ENCODE results near the gene ITIH2. TPM values are rescaled to one million over a fixed set of nuclear protein-coding genes. Genes with fewer than 3 reads are reported as not detected.
"Not testable (repeated sequence)": the region's sequence is repeated elsewhere in the genome, so short reads cannot be mapped to it uniquely, and the experiment has no call there.

ITIH2 gene
- total and polyA plus RNA-seq, 2 donors from 2014 or later, result 0.13 to 1.2 TPM

- DNase-seq (no peak), FAIRE-seq (no peak)
These were observed 41.2 kb downstream of the ITIH2 start for GRCh38 chr10:7744307-7744706.

DNA sequence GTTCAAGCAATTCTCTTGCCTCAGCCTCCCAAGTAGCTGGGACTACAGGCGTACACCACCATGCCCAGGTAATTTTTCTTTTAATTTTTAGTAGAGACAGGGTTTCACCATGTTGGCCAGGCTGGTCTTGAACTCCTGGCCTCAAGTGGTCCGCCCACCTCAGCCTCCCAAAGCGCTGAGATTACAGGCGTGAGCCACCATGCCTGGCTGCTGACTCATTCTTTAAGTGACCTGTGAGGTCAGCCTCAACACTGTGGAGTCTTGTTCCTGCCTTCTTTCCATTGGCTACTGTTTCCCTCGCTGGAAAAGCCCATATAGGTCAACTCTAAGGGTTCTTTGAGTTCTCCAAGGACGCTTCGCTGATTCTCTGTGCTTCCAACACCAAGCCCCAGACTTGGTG lies 45.5 kb downstream of the ITIH2 start:
- H3K36me3 ChIP-seq (ENCODE audit: control insufficient read depth in 2 of 3, insufficient read depth in 3 of 3, low read length in 3 of 3), result peaks cover 2 to 17% (median 9%) of the 10 kb centered on the region in 3 donors
- H3K27ac ChIP-seq (ENCODE audit: low read depth in 2 of 2, low read length in 2 of 2); H3K9ac ChIP-seq (ENCODE audit: low read length in 3 of 3); H3K4me1 ChIP-seq (ENCODE audit: control insufficient read depth in 2 of 3, insufficient read depth in 2 of 3, low read depth in 1 of 3, low read length in 3 of 3); intact Hi-C loops (cut with DNase I); H3K4me3 ChIP-seq (ENCODE audit: low read length in 3 of 3); DNase-seq; H3K27me3 ChIP-seq (ENCODE audit: control insufficient read depth, insufficient read depth, low read length); H3K9me3 ChIP-seq (ENCODE audit: control insufficient read depth in 2 of 3, insufficient read depth in 1 of 3, low read length in 3 of 3); FAIRE-seq: not testable (repeated sequence)

More at GRCh38 chr10:7744307-7744706, 41.2 kb downstream of the ITIH2 start:
- Histone ChIP-seq H3K9me3 (ENCODE audit: control insufficient read depth in 2 of 3, insufficient read depth in 1 of 3, low read length in 3 of 3) (no peaks in the 10 kb centered on the region), H3K4me3 (ENCODE audit: low read length in 3 of 3) (no peak overlapping the region), H3K27me3 (ENCODE audit: control insufficient read depth, insufficient read depth, low read length) (no peaks in the 10 kb centered on the region), H3K4me1 (ENCODE audit: control insufficient read depth in 2 of 3, insufficient read depth in 2 of 3, low read depth in 1 of 3, low read length in 3 of 3) (no peaks in the 10 kb centered on the region), H3K9ac (ENCODE audit: low read length in 3 of 3) (no peak overlapping the region), H3K36me3 (ENCODE audit: control insufficient read depth in 2 of 3, insufficient read depth in 3 of 3, low read length in 3 of 3) (no peaks in the 10 kb centered on the region), H3K27ac (ENCODE audit: low read depth in 2 of 2, low read length in 2 of 2) (no peak overlapping the region)
- TF ChIP-seq, protein P1, sequence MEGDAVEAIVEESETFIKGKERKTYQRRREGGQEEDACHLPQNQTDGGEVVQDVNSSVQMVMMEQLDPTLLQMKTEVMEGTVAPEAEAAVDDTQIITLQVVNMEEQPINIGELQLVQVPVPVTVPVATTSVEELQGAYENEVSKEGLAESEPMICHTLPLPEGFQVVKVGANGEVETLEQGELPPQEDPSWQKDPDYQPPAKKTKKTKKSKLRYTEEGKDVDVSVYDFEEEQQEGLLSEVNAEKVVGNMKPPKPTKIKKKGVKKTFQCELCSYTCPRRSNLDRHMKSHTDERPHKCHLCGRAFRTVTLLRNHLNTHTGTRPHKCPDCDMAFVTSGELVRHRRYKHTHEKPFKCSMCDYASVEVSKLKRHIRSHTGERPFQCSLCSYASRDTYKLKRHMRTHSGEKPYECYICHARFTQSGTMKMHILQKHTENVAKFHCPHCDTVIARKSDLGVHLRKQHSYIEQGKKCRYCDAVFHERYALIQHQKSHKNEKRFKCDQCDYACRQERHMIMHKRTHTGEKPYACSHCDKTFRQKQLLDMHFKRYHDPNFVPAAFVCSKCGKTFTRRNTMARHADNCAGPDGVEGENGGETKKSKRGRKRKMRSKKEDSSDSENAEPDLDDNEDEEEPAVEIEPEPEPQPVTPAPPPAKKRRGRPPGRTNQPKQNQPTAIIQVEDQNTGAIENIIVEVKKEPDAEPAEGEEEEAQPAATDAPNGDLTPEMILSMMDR (IDR thresholded peaks at IDR 0.05; ENCODE audit: borderline replicate concordance, extremely low read depth, insufficient read depth), result no peak
- intact Hi-C loops (cut with DNase I), result no loop called here

- no peak for FAIRE-seq
- Histone ChIP-seq H3K9me3 (ENCODE audit: control insufficient read depth in 2 of 3, insufficient read depth in 1 of 3, low read length in 3 of 3) (no peaks in the 10 kb centered on the region), H3K9ac (ENCODE audit: low read length in 3 of 3) (no peak overlapping the region), H3K36me3 (ENCODE audit: control insufficient read depth in 2 of 3, insufficient read depth in 3 of 3, low read length in 3 of 3) (peaks cover 5 to 23% (median 12%) of the 10 kb centered on the region in 3 donors), H3K4me3 (ENCODE audit: low read length in 3 of 3) (no peak overlapping the region), H3K27me3 (ENCODE audit: control insufficient read depth, insufficient read depth, low read length) (no peaks in the 10 kb centered on the region), H3K27ac (ENCODE audit: low read depth in 2 of 2, low read length in 2 of 2) (no peak overlapping the region), H3K4me1 (ENCODE audit: control insufficient read depth in 2 of 3, insufficient read depth in 2 of 3, low read depth in 1 of 3, low read length in 3 of 3) (no peaks in the 10 kb centered on the region)
- no peak for DNase-seq
- intact Hi-C loops (cut with DNase I), result no loop called here
- TF ChIP-seq, protein P1 (IDR thresholded peaks at IDR 0.05; ENCODE audit: borderline replicate concordance, extremely low read depth, insufficient read depth), result no peak
These were observed 47.1 kb downstream of the ITIH2 start for GRCh38 chr10:7750222-7750621.

DNA sequence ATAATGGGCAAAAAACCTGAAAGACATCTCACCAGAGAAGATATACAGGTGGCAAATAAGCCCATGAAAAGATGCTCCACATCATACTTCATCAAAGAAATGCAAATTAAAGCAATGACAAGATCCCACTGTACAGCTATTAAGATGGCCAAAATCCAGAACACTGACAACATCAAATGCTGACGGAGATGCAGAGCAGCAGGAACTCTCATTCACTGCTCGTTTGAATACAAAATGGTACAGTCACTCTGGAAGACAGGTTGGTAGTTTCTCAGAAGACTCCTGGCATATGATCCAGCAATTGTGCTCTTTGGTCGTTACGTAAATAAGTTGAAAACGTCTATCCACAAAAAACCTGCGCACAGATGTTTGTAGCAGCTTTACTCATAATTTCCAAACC lies 49.1 kb downstream of the ITIH2 start:
- FAIRE-seq (no peak), DNase-seq (no peak)
- H3K27me3 ChIP-seq (ENCODE audit: control insufficient read depth, insufficient read depth, low read length), result no peaks in the 10 kb centered on the region
- H3K9ac ChIP-seq (ENCODE audit: low read length in 3 of 3), result no peak overlapping the region
- peaks cover 7 to 25% (median 12%) of the 10 kb centered on the region in 3 donors for H3K36me3 ChIP-seq (ENCODE audit: control insufficient read depth in 2 of 3, insufficient read depth in 3 of 3, low read length in 3 of 3)
- H3K4me3 ChIP-seq (ENCODE audit: low read length in 3 of 3), result no peak overlapping the region
- H3K27ac ChIP-seq (ENCODE audit: low read depth in 2 of 2, low read length in 2 of 2), result no peak overlapping the region
- no peaks in the 10 kb centered on the region for H3K9me3 ChIP-seq (ENCODE audit: control insufficient read depth in 2 of 3, insufficient read depth in 1 of 3, low read length in 3 of 3)
- H3K4me1 ChIP-seq (ENCODE audit: control insufficient read depth in 2 of 3, insufficient read depth in 2 of 3, low read depth in 1 of 3, low read length in 3 of 3), result no peaks in the 10 kb centered on the region
- intact Hi-C loops (cut with DNase I), result no loop called here
- TF ChIP-seq, protein P1 (IDR thresholded peaks at IDR 0.05; ENCODE audit: borderline replicate concordance, extremely low read depth, insufficient read depth), result no peak
